Parathyroid adenoma (tissue), 2 donors: ENCODE data around the gene MSANTD1.

Source experiments
- H2AFZ ChIP-seq: fragments of 300-600 bp; sonication (generic); one replicate; pipeline ENCODE4 v1.7.0; 2017; ENCODE audit warnings: antibody characterized with exemption, mild to moderate bottlenecking
- H3K27ac ChIP-seq: fragments of 300-600 bp; sonication (generic); one replicate; pipeline ENCODE4 v1.7.0; 2017
- H3K27me3 ChIP-seq: fragments of 300-600 bp; sonication (generic); one replicate; pipeline ENCODE4 v1.7.0; 2017; ENCODE audit warnings: low read length; ENCODE audit not compliant: control insufficient read depth, insufficient read depth
- H3K36me3 ChIP-seq: fragments of 300-600 bp; sonication (generic); one replicate; pipeline ENCODE4 v1.7.0; 2017; ENCODE audit warnings: low read length; ENCODE audit not compliant: control insufficient read depth, insufficient read depth
- H3K4me1 ChIP-seq: fragments of 300-600 bp; sonication (generic); one replicate; pipeline ENCODE4 v1.7.0; 2017; ENCODE audit warnings: control low read depth
- H3K4me2 ChIP-seq: fragments of 300-600 bp; sonication (generic); one replicate; pipeline ENCODE4 v1.7.0; 2017; ENCODE audit warnings: low read length
- H3K4me3 ChIP-seq: fragments of 300-600 bp; sonication (generic); one replicate; pipeline ENCODE4 v1.7.0; 2017; ENCODE audit warnings: low read depth, low read length
- H3K79me2 ChIP-seq: fragments of 300-600 bp; sonication (generic); one replicate; pipeline ENCODE4 v1.7.0; 2017; ENCODE audit warnings: control low read depth
- H3K9ac ChIP-seq: fragments of 300-600 bp; sonication (generic); one replicate; pipeline ENCODE4 v1.7.0; 2017; ENCODE audit warnings: mild to moderate bottlenecking
- H3K9me3 ChIP-seq: fragments of 300-600 bp; sonication (generic); one replicate; pipeline ENCODE4 v1.7.0; 2017; ENCODE audit warnings: low read length; ENCODE audit not compliant: control insufficient read depth
- CTCF ChIP-seq: fragments of 300-600 bp; sonication (generic); IDR thresholded peaks from one replicate; pipeline ENCODE4 v1.7.0; 2017; ENCODE audit warnings: antibody characterized with exemption, mild to moderate bottlenecking
- donor health status: primary hyperparathyroidism.

The MSANTD1 gene

GRCh38 chr4:3234171-3235029 lies 14.6 kb upstream of the MSANTD1 start:
- Histone ChIP-seq H3K9me3 (no peaks in the 10 kb centered on the region), H3K9ac (no peak overlapping the region)
- TF ChIP-seq CTCF, result no peak

GRCh38 chr4:3235030-3235345 lies 14.0 kb upstream of the MSANTD1 start:
- Histone ChIP-seq H2AFZ (no peak overlapping the region), H3K4me2 (no peak overlapping the region), H3K79me2 (no peaks in the 10 kb centered on the region), H3K9ac (no peak overlapping the region), H3K4me3 (no peak overlapping the region), H3K4me1 (no peaks in the 10 kb centered on the region), H3K27ac (no peak overlapping the region), H3K36me3 (no peaks in the 10 kb centered on the region), H3K9me3 (no peaks in the 10 kb centered on the region), H3K27me3 (no peaks in the 10 kb centered on the region)
- TF ChIP-seq CTCF, result no peak

More at GRCh38 chr4:3234171-3235029, 14.6 kb upstream of the MSANTD1 start:
- Histone ChIP-seq H3K4me2 (no peak overlapping the region), H3K4me1 (no peaks in the 10 kb centered on the region), H3K27ac (no peak overlapping the region), H3K4me3 (no peak overlapping the region), H3K36me3 (no peaks in the 10 kb centered on the region), H3K79me2 (no peaks in the 10 kb centered on the region), H3K27me3 (no peaks in the 10 kb centered on the region), H2AFZ (no peak overlapping the region)

GRCh38 chr4:3235581-3235980 lies 13.4 kb upstream of the MSANTD1 start:
- no peaks in the 10 kb centered on the region for H3K4me1 ChIP-seq
- H3K9me3 ChIP-seq, result no peaks in the 10 kb centered on the region
- H3K9ac ChIP-seq, result no peak overlapping the region
- H3K4me2 ChIP-seq, result no peak overlapping the region
- TF ChIP-seq CTCF, result no peak
- no peaks in the 10 kb centered on the region for H3K27me3 ChIP-seq
- H3K79me2 ChIP-seq, result no peaks in the 10 kb centered on the region
- no peak overlapping the region for H3K27ac ChIP-seq
- H2AFZ ChIP-seq, result no peak overlapping the region
- no peak overlapping the region for H3K4me3 ChIP-seq
- H3K36me3 ChIP-seq, result no peaks in the 10 kb centered on the region

GRCh38 chr4:3236326-3236878 lies 12.6 kb upstream of the MSANTD1 start:
- H3K9ac ChIP-seq, result no peak overlapping the region
- H3K36me3 ChIP-seq, result no peaks in the 10 kb centered on the region
- no peak overlapping the region for H3K4me3 ChIP-seq
- H3K27me3 ChIP-seq, result no peaks in the 10 kb centered on the region
- no peaks in the 10 kb centered on the region for H3K4me1 ChIP-seq
- no peaks in the 10 kb centered on the region for H3K79me2 ChIP-seq
- no peak overlapping the region for H3K4me2 ChIP-seq
- TF ChIP-seq CTCF, result no peak
- H2AFZ ChIP-seq, result no peak overlapping the region
- H3K9me3 ChIP-seq, result no peaks in the 10 kb centered on the region
- H3K27ac ChIP-seq, result no peak overlapping the region

GRCh38 chr4:3237266-3237665 lies 11.7 kb upstream of the MSANTD1 start:
- Histone ChIP-seq H3K9ac (no peak overlapping the region), H3K9me3 (no peaks in the 10 kb centered on the region), H3K36me3 (no peaks in the 10 kb centered on the region), H3K4me3 (no peak overlapping the region), H3K27ac (no peak overlapping the region), H3K4me1 (no peaks in the 10 kb centered on the region), H3K27me3 (no peaks in the 10 kb centered on the region), H3K79me2 (no peaks in the 10 kb centered on the region), H2AFZ (no peak overlapping the region), H3K4me2 (no peak overlapping the region)
- TF ChIP-seq CTCF, result no peak
